LNCAP (cell line): Measurements from ENCODE around the gene RNFT2.

Experiments
- TF ChIP-seq, protein P1 (sequence below): fragments of 450-650 bp; IDR thresholded peaks from 2 replicates; pipeline ENCODE4 v1.5.1; 2017; ENCODE audit warnings: mild to moderate bottlenecking

Gene RNFT2

DNA sequence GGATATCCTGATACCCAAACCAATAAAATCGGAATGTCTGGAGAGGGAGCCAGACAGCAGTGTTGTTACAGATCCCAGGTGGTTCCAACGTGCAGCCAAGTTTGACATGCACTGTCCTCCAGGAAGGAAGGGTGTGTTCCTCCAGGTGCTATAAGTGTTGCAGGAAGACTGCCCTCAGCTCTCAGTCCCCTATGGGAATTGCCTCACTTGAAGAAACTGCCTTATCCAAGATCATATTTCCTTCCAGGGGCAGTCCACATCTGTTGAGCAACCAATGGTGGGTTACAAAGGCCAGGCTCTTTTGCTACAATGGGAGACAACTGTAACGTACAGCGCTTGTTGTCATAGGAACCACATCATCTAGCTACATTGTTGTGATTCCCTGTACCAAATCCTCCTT is 159.4 kb downstream of the RNFT2 start:
- TF ChIP-seq, protein P1, sequence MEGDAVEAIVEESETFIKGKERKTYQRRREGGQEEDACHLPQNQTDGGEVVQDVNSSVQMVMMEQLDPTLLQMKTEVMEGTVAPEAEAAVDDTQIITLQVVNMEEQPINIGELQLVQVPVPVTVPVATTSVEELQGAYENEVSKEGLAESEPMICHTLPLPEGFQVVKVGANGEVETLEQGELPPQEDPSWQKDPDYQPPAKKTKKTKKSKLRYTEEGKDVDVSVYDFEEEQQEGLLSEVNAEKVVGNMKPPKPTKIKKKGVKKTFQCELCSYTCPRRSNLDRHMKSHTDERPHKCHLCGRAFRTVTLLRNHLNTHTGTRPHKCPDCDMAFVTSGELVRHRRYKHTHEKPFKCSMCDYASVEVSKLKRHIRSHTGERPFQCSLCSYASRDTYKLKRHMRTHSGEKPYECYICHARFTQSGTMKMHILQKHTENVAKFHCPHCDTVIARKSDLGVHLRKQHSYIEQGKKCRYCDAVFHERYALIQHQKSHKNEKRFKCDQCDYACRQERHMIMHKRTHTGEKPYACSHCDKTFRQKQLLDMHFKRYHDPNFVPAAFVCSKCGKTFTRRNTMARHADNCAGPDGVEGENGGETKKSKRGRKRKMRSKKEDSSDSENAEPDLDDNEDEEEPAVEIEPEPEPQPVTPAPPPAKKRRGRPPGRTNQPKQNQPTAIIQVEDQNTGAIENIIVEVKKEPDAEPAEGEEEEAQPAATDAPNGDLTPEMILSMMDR = no peak

DNA sequence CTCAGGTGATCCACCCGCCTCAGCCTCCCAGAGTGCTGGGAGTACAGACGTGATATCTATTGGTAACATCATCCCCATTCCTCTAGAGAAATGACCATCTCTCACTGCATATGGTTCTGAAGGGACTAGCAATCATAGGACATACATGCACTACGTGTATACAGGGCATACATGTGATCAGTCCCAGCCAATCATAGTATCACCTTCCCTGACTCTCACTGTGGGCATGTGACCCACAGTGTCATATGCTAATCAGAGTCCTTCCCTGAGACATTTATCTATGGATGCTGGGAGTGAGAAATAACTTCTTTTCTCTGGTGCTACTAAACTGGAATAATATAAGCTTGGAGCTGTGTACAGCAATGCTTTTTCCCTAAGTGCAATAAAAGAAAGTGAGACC is 160.6 kb downstream of the RNFT2 start:
- TF ChIP-seq, protein P1 = no peak

DNA sequence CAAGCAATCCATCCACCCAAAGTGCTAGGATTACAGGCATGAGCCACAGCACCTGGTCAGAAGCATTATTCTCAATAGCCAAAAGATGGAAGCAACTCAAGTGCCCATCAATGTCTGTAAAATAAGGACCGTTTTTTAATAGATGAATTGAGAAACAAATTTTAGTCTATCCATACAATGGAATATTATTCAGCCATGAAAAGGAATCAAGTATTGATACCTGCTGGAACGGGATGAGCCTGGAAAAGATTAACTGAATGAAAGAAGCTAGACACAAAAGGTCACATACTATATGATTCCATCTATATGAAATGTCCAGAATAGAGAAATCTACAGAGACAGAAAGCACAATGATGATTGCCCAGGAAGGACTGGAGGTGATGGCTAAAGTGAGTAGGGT is 163.5 kb downstream of the RNFT2 start:
- TF ChIP-seq, protein P1 = no peak
